ENCODE measurements around the gene MIF.
"Not testable (repeated sequence)": the region's sequence is repeated elsewhere in the genome, so short reads cannot be mapped to it uniquely, and the experiment has no call there.

The MIF gene

DNA sequence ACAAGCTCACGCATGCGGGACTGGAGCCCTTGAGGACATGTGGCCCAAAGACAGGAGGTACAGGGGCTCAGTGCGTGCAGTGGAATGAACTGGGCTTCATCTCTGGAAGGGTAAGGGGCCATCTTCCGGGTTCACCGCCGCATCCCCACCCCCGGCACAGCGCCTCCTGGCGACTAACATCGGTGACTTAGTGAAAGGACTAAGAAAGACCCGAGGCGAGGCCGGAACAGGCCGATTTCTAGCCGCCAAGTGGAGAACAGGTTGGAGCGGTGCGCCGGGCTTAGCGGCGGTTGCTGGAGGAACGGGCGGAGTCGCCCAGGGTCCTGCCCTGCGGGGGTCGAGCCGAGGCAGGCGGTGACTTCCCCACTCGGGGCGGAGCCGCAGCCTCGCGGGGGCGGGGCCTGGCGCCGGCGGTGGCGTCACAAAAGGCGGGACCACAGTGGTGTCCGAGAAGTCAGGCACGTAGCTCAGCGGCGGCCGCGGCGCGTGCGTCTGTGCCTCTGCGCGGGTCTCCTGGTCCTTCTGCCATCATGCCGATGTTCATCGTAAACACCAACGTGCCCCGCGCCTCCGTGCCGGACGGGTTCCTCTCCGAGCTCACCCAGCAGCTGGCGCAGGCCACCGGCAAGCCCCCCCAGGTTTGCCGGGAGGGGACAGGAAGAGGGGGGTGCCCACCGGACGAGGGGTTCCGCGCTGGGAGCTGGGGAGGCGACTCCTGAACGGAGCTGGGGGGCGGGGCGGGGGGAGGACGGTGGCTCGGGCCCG lies at the start of gene MIF:
MIF (plus strand) TSS at position 439 of the 765 bp plus-strand sequence; CDS start at position 531, 92 bp downstream.
- DNase-seq = peak; percentile 97

DNA sequence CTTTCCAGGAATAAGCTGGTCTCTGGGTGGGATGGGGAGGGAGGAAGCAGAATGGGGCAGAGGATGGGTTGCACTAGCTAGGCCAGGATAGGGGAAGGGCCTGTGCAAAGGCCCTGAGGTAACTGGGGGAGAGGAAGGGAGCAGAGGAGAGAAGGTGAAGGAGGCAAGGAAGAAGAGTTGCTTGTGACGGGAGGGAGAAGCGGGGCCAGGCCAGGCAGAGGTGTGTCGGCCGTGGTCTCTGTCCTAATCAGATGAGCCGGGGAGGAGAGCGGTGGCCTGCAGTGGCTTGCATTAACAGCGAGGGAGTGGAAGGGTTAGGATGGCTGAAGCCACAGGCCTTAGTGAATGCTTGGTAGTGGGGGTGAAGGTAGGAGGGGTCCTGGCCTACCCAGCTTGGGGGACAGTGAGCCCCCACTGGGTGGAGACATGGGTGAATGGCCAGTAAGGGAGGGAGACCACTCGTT lies 49.4 kb upstream of the MIF start:
- no peak for DNase-seq

DNA sequence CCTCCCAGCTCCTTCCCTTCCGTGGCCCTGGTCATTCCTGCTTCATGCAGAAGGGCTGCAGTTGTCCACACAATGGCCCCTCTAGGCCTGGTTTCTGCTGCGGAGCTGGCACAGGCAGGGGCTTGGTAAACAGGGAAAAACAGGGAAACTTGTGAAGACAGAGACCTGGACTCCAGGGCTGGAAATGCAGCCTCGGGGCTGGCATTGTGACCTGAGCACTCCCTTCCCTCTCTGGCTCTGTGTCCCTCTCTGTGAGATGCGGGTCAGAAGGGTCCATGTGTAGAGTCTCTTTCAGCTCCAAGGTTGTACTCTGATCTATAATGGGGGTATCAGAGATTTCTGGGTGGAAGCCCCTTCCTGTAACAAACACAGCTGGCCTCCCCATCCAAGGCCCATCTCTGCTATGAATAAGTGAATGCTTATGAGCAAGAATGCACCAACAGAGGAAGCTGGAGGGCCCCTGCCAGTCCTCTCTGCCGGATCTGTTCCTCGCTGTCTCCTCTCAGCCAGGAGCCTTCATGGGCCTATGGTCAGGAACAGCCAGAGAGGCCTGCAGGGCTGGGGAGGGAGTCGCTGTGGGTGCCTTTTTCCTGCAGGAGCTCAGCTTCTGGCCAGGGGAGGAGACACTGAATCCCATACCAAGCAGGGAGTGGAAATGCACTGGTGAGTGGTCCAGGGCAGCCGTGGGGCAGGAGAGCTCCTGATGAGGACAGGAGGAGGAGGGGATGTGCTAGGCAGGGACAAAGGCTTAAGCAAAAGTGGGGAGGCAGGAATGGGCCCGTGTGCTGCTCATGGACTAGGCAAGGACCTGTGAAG lies 48.7 kb upstream of the MIF start:
- no peak for DNase-seq

DNA sequence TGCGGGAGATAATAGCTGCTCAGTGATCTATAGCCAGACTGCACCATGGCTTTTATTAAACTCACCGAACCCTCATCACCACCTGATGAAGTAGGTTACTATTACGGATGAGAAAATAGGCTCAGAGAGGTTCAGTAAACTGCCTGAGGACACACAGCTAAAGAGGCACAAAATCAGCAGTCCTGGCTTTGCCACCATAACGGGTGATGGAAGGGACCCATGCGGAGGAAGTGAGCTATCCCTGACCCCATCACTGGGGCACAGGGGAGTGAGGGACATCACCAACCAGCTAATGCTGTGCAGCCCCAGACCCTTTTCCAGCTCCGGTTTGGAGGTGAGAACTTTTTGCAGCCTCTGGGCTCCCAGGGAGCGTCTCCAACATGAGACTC lies 48.1 kb upstream of the MIF start:
- DNase-seq = no peak

DNA sequence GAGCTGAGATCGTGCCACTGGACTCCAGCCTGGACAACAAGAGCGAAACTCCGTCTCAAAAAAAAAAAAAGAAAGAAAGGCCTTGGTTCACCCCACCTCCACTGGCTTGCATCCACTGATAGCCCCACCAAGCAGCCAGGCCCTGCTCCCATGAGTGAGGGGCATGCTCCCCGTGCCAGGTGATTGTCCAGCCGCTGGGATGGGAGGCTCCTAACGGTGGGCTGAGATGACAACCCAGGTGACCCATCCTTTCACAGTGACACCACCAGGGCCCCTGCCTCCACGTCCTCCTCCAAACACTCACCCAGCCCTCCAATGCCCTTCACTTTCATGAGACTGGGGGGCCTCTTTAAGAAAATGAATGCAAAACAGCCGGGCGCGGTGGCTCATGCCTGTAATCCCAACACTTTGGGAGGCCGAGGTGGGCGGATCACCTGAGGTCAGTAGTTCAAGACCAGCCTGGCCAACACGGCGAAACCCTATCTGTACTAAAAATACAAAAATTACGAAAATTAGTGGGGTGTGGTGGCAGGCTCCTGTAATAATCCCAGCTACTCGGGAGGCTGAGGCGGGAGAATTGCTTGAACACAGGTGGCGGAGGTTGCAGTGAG lies 46.8 kb upstream of the MIF start:
- no peak for DNase-seq

DNA sequence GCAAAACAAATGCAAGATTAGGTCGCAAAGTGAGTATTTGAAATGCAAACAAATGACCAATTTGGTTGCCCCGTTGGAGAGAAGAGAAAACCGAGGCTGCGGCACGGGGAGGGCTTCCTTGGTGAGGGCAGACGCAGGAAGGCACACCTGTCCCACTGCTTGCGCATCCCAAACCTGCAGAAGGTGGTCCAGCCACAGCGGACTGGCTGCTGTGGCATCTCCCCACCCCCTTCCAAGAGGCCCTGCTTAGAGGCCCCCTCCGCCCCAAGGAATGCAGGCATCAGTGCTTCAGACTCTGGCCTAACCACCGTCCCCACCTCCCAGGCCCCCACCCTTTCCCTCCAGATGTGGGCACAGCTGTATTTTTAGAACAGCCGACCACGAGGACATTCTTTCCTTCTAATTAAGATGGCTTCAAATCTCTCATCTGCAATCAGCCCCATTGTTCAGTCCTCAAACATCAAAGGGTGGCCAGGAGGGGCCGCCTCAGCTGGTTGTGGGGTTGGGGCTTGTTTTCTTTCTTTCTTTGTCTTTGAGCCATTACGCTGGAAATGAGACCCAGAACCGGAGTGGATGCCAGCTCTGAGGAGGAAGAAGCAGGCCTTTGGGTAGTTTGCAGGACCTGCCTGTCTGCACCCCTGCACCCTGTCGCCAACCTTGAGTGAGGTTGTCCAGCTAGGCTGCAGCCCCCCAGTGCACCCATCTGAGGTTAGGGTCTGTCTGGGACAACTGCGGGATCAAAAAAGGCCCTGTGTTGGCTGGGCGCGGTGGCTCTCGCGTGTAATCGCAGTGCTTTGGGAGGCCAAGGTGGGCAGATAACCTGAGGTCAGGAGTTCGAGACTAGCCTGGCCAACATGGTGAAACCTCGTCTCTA lies 46.0 kb upstream of the MIF start:
- no peak for DNase-seq

DNA sequence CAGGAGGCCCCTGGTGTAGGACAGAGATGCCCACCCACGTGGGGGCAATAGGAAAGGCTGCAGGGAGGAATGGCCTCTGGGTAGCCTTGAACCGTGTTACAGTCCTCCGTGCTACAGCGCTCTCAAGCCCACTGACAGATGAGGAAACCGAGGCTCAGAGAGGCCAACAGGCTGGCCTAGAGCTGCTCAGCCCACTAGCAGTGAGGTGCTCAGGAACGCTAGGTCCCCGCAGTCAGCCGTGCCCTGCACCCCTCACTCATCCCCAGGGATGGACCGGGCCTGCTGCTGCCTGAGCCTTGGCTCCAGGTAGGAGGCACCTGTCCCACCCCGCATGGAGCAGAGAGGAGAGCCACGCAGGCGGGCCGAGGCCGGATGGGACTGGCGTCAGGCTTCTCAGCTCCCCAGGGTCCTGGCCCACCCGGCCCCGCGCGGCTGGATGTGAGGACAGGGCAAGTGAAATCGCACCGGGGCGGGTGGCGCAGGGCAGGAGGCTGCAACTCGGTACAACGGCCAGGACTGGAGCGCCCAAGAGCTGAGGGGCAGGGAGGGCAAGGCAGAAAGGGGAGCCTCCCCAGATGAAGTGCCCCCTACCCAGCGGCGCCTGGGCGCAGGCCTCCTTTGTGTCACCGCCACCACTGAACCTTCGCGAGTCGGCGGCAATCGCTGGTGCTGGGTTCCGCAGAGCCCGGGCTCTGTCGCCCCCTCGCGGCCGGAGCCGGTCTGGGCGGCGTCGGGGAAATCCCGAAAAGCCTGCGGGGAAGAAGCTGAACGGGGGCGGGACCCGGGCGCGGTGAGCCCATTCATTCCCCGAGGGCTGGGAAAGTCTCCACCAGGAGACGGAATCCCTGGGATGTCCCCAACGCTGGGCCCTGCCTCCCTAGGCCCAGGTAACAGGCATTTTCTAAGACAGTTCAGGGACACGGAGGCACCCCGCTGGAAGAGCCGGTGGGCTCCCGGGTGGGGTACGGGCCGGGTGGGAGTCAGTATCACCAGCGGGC lies 44.9 kb upstream of the MIF start:
- peak; percentile 82 for DNase-seq

DNA sequence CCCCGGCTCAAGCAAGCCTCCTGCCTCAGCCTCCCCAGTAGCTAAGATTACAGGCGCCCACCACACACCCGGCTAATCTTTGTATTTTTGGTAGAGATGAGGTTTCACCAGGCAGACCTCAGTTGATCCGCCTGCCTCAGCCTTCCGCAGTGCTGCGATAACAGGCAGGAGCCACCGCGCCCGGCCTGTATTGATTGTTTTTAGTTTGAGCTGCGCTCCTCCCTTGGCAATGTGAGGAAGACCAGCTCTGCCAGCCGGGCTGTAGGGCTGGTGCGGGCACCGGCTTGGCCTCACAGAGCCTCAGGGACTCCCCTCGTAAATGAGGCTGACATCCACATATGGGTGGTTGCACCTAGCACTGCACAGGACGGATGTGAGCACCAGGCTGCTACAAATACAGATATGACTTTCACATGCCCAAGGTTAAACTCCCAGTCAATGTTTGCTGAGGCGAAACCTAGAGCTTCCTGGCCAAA lies 44.0 kb upstream of the MIF start:
- no peak for DNase-seq

DNA sequence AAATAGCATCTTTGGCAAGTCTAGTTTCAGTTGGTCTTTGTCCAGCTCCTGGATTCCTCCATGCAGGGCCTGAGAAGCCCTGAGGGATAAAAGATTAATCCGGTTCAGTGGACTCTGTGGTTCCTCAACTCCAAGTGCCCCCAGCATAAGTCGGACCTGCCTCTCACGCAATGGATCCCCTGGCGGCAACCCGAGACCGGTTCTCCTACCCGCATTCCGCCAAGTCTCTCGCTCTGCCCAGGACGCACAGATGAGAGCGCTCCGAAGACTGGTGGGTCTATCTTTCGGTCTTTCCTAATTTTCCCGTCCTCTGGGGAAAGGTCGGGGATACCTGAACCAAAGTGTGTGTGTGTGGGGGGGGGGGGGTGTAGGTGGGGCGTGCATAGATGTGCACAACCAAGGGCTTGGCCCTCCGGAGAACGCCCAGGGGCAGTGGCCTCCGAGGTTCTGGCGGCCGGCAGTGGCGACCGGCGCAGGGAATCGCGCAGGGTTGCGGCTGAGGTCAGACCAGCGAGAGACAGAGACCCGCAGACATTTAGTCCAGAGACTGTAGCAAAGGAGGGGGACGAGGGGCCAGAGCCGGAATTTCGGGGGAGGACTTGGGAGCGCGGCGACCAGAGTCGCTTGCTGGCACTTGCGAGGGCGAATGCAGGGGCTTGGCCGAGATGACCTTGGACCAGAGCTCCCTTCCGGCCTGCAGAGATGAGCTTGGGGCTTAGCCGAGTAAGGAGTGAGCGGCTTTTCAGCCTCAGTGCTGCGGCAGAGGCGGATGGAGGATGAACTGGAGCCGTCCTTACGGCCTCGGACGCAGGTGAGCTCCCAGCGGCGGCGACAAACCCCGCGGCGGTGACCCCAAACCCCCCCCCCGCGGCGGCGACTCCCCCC lies 37.2 kb upstream of the MIF start:
- peak; percentile 62 for DNase-seq

DNA sequence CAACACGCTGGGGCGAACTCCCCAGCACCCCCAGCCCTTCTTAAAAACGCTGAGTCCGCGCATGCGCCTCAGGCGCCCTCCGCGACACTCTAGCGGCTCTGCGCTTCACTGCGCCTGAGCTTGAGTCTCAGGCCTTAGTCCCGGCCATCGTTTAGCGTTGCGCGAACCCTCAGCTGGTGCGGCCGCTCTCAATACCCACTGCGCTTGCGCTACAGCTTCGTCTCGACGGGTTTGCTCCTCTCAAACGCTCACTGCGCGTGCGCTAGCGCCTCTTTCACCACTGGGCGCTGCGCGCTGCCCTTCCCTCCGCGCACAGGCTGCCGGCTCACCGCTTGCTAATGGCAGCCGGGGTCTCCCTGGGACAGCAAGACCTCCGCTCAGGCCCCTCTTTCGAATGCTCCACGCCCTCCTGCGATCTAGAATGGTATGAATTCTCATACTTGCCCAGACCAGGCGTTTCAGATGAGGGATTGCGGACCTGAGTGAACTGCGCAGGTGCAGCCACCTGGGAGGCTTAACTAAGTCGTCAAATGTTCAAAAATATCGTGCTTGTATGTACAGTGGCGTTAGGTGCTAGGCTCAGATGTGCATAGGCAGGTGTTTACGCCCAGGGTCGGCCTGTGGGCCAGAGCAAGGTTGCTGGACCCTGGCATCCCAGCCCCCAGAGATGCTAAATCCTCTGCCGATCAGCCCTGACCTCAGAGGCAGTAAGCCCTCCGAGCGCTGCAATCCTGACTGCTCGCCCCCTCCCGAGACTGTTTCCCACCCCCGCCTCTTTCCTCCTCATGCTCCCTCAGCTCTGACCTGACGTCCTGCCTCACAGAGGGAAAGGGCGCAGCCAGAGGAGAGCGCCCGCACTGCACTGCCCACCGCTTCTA lies 36.3 kb upstream of the MIF start, which contains the start of gene SLC2A11:
SLC2A11 (plus strand) TSS at position 270 of the 878 bp plus-strand sequence; CDS start at position 395, 125 bp downstream.
- DNase-seq = peak; percentile 100

DNA sequence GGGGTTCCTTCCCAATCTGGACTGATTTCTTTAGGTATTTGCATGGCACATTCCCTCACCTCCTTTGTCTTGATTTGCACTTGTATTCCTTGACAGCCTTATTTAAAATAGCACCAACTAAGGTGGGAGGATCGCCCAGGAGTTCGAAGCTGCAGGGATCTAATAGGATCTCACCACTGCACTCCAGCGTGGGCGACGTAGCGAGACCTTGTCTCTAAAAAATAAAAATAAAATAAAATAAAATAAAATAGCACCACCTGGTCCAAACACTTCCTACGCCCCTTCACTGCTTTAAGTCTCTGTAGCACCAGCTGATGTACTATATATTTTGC lies 35.7 kb upstream of the MIF start:
- no peak for DNase-seq

DNA sequence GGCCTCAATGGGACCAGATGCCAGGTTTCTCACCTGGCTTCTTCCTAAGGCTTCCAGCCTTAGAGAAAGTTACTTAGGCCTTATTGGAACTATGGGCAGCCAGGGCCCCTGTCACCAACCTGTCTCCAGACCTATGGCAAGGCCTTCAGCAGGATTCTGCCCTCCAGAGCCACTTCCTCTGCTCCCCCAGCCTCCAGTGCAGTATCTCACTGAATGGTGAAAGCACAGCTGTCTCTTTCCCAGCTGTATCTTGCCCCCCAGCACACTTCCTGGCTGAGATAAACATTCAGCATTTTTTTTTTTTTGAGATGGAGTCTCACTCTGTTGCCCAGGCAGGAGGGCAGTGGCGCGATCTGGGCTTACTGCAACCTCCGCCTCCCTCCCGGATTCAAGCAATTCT lies 35.0 kb upstream of the MIF start:
- no peak for DNase-seq

DNA sequence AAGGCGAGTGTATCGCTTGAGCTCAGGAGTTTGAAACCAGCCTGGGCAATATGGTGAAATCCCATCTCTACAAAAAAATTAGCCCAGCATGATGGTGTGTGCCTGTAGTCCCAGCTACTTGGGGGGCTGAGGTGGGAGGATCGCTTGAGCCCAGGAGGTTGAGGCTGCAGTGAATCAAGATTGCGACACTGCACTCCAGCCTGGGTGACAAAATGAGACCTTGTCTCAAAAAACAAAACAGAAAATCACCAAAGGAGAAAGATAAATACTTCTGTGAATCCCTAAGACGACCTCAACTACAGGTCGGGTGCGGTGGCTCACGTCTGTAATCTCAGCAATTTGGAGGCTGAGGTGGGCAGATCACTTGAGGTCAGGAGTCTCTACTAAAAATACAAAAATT lies 34.0 kb upstream of the MIF start:
- DNase-seq = not testable (repeated sequence)

DNA sequence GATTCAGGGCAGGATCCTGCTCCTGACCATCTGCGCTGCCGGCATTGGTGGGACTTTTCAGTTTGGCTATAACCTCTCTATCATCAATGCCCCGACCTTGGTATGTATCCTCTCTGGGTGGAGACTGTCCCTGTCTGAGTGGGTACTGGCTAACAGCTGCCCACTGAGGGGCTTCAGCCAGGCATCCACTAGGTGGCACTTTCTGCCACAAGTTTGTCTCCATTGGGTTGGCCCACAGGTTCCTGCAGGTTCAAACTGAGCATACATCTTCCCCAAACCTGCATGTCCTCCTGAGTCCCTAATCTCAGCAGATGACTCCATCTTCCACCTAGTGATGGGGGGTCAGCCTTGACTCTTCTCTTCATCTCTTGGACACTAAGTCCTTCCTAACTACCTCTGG lies 32.1 kb upstream of the MIF start:
- DNase-seq = peak; percentile 81

DNA sequence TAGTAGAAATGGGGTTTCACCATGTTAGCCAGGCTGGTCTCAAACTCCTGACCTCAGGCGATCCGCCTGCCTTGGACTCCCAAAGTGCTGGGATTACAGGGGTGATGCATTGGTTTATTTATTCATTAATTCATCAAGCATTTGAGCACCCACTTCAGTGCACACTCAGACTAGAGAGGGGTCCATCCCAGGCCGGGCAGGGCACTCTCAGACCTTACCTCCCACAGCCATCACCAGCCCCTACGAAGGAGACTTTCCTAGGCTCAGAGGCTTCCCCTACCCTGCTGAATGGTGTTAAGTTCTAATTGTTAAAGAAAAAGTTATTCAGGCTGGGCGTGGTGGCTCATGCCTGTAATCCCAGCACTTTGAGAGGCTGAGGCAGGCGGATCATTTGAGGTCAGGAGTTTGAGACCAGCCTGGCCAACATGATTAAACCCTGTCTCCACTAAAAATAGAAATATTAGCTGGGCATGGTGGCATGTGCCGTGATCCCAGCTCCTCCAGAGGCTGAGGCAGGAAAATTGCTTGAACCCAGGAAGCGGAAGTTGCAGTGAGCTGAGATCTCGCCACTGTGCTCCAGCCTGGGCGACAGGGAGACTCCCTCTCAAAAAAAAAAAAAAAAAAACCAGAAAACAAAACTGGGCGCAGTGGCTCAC lies 29.6 kb upstream of the MIF start:
- not testable (repeated sequence) for DNase-seq

DNA sequence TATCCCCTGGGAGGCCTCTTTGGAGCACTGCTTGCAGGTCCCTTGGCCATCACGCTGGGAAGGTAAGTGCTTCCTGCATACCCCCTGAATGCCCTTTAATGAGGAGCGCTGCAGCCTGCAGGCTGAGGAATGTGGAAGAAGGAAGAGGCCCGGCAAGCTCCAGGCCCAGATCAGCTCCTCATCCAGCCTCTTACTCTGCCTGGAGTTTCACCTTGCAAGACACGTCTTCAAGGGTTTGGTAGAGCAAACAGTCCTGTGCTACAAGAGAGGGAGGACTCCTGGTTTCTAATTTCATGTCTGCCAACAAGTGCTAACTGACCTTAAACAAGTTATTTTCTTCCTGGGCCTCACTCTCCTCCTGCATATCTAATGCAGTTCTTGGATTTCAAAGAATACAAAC lies 25.6 kb upstream of the MIF start:
- no peak for DNase-seq

DNA sequence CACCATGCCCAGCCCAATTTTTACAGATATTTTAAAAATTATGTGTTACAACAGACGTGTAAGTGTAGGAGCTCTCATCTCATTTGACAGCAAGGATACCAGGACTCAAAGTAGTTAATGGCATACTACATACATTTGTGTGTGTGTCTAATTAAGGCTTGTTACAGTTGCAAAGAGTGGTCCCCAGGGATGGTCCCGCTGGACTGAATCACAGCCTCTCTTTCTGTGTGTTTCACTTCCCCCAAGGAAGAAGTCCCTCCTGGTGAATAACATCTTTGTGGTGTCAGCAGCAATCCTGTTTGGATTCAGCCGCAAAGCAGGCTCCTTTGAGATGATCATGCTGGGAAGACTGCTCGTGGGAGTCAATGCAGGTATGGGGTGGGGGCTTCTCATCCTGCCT lies 19.3 kb upstream of the MIF start:
- no peak for DNase-seq

DNA sequence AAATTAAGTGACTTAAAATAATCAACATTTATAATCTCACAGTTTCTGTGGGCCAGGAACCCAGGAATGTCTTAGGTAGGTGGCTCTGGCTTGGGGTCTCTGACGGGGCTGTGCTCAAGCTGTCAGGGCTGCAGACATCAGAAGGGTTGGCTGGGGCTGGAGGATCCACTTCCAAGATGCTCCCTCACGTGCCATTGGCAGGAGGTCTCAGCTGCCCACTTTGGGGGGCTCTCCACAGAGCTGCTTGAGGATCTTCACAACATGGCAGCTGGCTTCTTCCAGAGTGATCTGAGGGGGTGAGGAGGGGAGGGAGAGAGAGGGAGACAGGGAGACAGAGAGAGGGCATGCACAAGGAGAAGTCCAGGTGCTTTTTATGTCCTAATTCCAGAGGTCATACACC lies 18.4 kb upstream of the MIF start:
- no peak for DNase-seq

DNA sequence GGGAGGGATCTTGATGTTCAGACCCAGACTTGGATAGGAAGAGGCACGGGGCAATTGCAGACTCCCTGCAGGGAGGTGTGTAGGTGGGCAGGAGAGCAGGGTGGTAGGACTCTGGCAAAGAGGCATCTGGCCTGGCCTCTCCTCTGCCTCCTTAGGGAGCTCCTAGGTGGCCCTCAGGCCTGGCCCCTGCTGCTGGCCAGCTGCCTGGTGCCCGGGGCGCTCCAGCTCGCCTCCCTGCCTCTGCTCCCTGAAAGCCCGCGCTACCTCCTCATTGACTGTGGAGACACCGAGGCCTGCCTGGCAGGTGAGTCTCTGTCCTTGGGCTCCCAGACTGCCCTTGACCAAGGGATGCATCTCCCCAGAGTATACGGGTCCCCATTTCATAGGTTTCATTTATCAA lies 16.6 kb upstream of the MIF start:
- no peak for DNase-seq

Data from hematopoietic multipotent progenitor cell treated with erythropoietin and hydrocortisone succinate and interleukin-3 and kit ligand, for 6 days (in vitro differentiated cells).